ENCODE data around the gene CLK3.

DNA sequence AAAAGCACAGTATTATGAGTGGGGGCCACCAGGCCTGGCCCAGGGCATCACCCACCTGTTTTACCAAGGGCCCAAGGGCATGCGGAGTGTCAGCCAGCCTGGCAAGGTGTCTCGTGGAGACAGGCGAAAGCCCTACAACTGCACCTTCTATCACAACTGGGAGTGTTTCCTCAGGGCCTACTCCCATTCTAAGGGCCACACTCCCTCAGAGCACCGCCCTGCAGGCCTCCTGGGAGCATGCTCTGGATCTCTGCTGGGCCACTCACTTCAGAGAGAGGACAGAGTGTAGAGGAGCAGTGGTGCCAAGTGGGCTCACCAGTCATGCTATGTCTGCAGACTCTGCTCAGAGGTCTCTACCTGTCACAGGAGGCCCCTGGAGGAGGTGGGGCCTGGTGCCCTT lies 21.2 kb upstream of the CLK3 start:
- no peak for TF ChIP-seq EZH2 (optimal IDR thresholded peaks at IDR 0.05; ENCODE audit: low read depth, low read length)
- TF ChIP-seq, protein P1, sequence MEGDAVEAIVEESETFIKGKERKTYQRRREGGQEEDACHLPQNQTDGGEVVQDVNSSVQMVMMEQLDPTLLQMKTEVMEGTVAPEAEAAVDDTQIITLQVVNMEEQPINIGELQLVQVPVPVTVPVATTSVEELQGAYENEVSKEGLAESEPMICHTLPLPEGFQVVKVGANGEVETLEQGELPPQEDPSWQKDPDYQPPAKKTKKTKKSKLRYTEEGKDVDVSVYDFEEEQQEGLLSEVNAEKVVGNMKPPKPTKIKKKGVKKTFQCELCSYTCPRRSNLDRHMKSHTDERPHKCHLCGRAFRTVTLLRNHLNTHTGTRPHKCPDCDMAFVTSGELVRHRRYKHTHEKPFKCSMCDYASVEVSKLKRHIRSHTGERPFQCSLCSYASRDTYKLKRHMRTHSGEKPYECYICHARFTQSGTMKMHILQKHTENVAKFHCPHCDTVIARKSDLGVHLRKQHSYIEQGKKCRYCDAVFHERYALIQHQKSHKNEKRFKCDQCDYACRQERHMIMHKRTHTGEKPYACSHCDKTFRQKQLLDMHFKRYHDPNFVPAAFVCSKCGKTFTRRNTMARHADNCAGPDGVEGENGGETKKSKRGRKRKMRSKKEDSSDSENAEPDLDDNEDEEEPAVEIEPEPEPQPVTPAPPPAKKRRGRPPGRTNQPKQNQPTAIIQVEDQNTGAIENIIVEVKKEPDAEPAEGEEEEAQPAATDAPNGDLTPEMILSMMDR (IDR thresholded peaks at IDR 0.05; ENCODE audit: low read length) = no peak
- TF ChIP-seq EZH2phosphoT487 (IDR thresholded peaks at IDR 0.05; ENCODE audit: low read length) = no peak
